Mammary epithelial cell (primary cell): ENCODE data around the gene FAM124B.

Experiments used
- EZH2 ChIP-seq: IDR thresholded peaks from 2 replicates; pipeline ENCODE4 v1.6.1; 2012; ENCODE audit warnings: low read length, inconsistent platforms, borderline replicate concordance
- TF ChIP-seq, protein P1 (sequence below), 2 donors: IDR thresholded peaks in 1 of 2; conservative IDR thresholded peaks in 1 of 2; 2 replicates each; pipeline ENCODE4 v1.5.1; 2011 to 2012; ENCODE audit warnings: inconsistent platforms in 2 of 2, low read length in 2 of 2, mild to moderate bottlenecking in 2 of 2, control low read depth in 1 of 2, low read depth in 1 of 2; ENCODE audit not compliant: insufficient read depth in 1 of 2; ENCODE audit errors: extremely low read depth in 1 of 2

DNA sequence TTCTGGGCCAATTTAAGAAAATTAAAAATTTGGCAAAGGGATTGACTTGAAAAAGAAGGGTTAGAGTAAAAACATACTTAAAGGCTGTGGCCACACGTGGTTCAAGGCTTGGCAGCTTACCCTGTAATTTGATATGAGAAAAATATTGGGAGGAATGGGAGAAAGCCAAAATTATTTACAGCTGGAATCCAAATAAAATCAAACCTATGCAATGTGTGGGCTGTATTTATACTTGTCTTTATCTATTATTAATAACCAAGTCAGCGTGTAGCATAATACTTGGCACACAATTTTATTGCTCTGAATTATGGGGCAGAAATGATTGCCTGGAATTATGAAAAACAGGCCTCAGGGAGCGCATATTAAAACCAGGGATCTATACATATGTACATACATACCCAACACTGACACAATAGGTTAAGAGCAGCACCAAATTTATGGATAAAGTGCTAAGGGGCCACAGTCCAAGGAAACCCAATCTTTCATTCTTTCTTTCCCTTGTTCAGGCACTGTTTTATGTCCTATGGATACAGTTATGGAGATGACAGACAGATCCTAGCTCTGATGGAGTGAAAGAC lies 35.6 kb downstream of the FAM124B start:
- TF ChIP-seq, protein P1, sequence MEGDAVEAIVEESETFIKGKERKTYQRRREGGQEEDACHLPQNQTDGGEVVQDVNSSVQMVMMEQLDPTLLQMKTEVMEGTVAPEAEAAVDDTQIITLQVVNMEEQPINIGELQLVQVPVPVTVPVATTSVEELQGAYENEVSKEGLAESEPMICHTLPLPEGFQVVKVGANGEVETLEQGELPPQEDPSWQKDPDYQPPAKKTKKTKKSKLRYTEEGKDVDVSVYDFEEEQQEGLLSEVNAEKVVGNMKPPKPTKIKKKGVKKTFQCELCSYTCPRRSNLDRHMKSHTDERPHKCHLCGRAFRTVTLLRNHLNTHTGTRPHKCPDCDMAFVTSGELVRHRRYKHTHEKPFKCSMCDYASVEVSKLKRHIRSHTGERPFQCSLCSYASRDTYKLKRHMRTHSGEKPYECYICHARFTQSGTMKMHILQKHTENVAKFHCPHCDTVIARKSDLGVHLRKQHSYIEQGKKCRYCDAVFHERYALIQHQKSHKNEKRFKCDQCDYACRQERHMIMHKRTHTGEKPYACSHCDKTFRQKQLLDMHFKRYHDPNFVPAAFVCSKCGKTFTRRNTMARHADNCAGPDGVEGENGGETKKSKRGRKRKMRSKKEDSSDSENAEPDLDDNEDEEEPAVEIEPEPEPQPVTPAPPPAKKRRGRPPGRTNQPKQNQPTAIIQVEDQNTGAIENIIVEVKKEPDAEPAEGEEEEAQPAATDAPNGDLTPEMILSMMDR (conservative IDR thresholded peaks at IDR 0.05 in 1 of 2, IDR thresholded peaks at IDR 0.05 in 1 of 2; ENCODE audit: extremely low read depth in 1 of 2, insufficient read depth in 1 of 2, low read depth in 1 of 2, low read length in 2 of 2): no peak
- no peak for TF ChIP-seq EZH2
